Activated naive CD4-positive, alpha-beta T cell treated with anti-CD3 and anti-CD28 coated beads for 36 hours (primary cell): ENCODE results near the gene TM9SF2. TPM values are rescaled to one million over a fixed set of nuclear protein-coding genes. Genes with fewer than 3 reads are reported as not detected.
"Not testable (repeated sequence)": the region's sequence is repeated elsewhere in the genome, so short reads cannot be mapped to it uniquely, and the experiment has no call there.

Experiments
- CTCF ChIA-PET: fragments of 350-600 bp; sonication (Branson Sonifier 250); formaldehyde crosslinking; loops from one replicate; lab custom pipeline; 2021; ENCODE audit warnings: antibody characterized with exemption; lab: Charles Lee
- DNase-seq: peaks from one replicate; pipeline ENCODE4 v3.0.0-alpha.2; 2020
- H3K27ac Mint-ChIP-seq: one replicate; pipeline ENCODE4 v1.8.0; 2021; ENCODE audit warnings: mild to moderate bottlenecking, mixed read lengths
- H3K27me3 Mint-ChIP-seq: one replicate; pipeline ENCODE4 v1.8.0; 2021; ENCODE audit warnings: low read depth, mixed read lengths
- H3K36me3 Mint-ChIP-seq: one replicate; pipeline ENCODE4 v1.8.0; 2021; ENCODE audit warnings: low read depth, mixed read lengths
- H3K4me1 Mint-ChIP-seq: one replicate; pipeline ENCODE4 v1.8.0; 2021; ENCODE audit warnings: low read depth, mixed read lengths
- H3K4me3 Mint-ChIP-seq: one replicate; pipeline ENCODE4 v1.8.0; 2021; ENCODE audit warnings: mild to moderate bottlenecking, moderate library complexity, mixed read lengths
- H3K9me3 Mint-ChIP-seq: one replicate; pipeline ENCODE4 v1.8.0; 2021; ENCODE audit warnings: mixed read lengths
- intact Hi-C: fragments of 100-400 bp; cut with micrococcal nuclease; formaldehyde crosslinking; loops from one replicate; pipeline ENCODE4 v1.15.1; 2023
- total RNA-seq, 2 experiments: library from RNA; stranded (reverse); gene quantifications; one replicate each; pipeline ENCODE4 v1.2.3, GENCODE V29; 2021

The TM9SF2 gene
- total RNA-seq, 2 experiments from 2014 or later = 35.2 to 36.4 TPM

DNA sequence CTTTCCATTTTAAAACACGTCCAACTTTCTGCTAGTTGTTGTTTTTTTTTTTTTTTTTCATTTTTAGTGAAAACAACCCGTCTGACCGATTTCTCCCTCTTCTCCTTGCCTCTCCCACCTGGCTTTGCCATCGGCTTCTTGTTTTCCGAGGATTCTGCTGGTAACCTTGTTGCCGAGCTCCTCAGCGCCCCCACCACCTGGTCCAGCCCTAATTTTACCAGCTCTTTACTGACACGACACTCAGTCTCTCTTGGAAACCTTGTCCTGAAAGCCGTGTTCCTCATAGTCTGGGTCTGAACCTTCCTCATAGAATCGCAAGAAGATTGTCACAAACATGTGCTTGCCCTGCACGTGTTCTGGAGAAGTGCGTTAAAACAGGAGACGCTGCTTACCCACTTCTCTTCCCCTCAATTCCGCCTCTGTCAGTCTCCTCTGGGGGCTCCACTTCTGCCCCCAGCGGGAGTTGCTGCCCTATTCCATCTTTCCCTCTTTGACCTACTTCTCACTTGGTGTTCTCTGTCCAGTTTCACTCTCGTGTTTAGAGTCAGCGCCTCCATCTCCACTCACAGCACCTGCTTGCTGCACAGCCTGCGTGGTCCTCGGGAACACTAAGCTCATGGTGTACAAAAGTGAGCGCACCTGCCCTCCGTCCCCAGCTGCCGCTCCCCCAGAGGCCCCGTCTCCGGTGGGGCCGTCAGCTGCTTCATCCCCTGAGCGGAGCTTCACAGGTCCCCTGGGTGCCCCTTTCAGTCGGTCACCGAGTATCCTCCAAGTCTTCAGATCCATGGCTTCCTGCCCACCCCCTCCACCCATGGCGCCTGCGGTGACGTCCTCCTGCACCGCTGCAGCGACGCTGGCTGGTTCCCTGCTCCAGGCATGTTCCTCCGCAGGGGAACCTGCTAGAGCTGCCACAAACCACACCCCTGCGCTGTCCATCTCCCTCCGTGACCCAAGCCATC lies 65.1 kb downstream of the TM9SF2 start:
- Mint-ChIP-seq H3K36me3 (peaks cover 12% of the 10 kb centered on the region), H3K4me1 (peaks cover 6% of the 10 kb centered on the region), H3K4me3 (peak overlapping the region; percentile 59), H3K27ac (no peak overlapping the region), H3K27me3 (no peaks in the 10 kb centered on the region), H3K9me3 (peaks cover 12% of the 10 kb centered on the region)
- no peak for DNase-seq
- CTCF ChIA-PET = interaction anchor here (1.0 kb wide), 1 partner anchor 267 kb away, joined by 3 read pairs; no protein-coding TSS in a partner anchor
- intact Hi-C loops = no loop called here

DNA sequence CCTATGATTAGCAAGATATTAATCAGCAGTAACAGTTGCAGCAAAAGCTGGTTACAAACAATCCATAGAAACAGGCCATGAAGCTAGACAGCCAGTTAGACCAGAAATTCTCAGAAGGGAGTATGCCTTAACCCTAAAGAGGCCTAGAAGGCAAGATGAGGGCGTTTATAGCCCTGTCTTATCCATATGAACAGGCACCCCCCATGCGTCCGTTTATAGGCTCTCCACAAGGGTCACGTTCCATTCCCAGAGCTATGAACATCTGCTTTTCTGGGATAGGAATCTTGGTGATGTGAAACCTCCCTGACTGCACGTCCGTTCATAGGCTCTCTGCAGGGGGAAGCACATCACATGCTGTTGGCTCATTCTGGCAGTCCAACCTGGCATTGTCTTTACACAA lies 67.6 kb downstream of the TM9SF2 start:
- H3K27ac Mint-ChIP-seq, H3K4me3 Mint-ChIP-seq, H3K36me3 Mint-ChIP-seq, DNase-seq, intact Hi-C loops, H3K4me1 Mint-ChIP-seq, H3K27me3 Mint-ChIP-seq: not testable (repeated sequence)
- CTCF ChIA-PET = interaction anchor here (1.0 kb wide), 1 partner anchor 10 kb away, joined by 3 read pairs; no protein-coding TSS in a partner anchor
- peaks cover 12% of the 10 kb centered on the region for H3K9me3 Mint-ChIP-seq

DNA sequence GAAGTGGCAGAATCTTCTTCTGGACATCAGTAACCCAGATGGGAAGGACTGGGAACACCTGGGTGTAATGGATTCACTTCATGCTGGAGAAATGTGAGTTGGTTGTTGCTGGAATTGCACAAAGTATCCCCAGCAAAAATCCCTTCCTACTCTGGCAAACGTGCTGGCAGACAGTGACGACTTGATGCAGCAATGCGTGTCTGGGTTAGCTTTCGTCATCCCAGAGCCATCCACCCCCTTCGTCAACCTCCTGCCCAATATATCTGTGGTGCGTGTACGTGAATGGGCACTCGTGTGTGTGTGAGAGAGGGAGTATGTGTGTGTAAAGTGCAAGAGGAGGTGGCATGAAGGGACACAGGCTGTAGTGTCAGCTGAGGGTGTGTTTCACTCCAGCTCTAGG lies 70.9 kb downstream of the TM9SF2 start:
- H3K27ac Mint-ChIP-seq = no peak overlapping the region
- no peaks in the 10 kb centered on the region for H3K4me1 Mint-ChIP-seq
- no peak overlapping the region for H3K4me3 Mint-ChIP-seq
- CTCF ChIA-PET = no interaction called here
- H3K27me3 Mint-ChIP-seq = no peaks in the 10 kb centered on the region
- no peak for DNase-seq
- peaks cover 12% of the 10 kb centered on the region for H3K9me3 Mint-ChIP-seq
- intact Hi-C loops = no loop called here
- H3K36me3 Mint-ChIP-seq = peaks cover 3% of the 10 kb centered on the region

DNA sequence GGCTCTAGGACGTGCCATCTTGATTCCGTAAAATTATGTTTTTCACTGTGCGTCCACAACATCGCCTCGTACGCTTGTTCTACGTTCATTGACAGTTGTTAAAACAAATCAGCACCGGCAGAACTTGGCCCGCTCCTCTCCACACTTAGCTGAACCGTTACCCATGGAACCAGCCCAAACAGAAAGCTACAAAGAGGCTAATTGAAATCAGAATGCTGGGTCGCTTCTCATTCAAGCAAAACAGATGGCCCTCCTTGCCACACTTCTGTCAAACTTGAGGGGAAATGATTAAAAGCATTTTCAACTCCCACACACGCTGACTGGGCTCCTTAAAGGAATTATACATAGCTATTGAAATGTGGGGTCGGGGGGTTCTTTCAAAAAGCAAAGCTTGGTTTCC lies 71.6 kb downstream of the TM9SF2 start:
- intact Hi-C loops = no loop called here
- Mint-ChIP-seq H3K9me3 (peaks cover 12% of the 10 kb centered on the region), H3K4me1 (no peaks in the 10 kb centered on the region)

DNA sequence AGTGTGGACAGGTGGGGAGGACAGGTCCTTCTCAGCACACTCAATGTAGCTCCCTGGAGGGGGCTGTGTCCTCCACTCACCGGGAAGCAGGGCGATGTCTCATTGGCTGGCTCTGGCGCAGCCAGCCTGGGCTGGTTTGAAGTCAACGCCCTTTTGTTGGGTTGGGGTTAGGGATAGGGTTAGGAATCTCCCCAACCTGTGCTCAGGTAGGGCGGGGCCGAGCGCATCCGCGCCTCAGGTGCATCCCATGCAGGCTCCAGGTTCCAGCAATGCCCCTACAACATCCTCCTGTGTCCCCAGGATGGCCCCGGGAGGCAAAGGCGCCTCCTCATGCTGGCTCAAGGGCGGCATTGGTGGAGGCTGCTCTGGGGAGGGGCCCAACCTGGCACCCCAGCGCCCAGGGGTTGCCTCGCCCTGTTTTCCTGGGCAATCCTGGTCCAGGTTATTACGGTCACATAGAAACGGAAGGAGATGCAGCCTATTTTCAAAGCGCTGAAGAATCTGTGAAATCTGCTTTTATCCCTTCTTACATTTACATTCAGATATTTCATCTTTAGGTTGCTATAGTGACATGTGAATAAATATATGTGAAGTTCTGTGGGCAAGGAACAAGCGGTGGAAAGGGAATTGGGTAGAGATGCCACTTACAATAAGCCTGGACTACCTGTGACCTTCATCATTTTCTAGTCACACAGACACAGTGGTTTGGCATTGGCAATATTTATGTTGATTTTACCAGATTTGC lies 74.3 kb downstream of the TM9SF2 start:
- Mint-ChIP-seq H3K9me3 (no peaks in the 10 kb centered on the region), H3K4me1 (no peaks in the 10 kb centered on the region), H3K27ac (no peak overlapping the region), H3K27me3 (no peaks in the 10 kb centered on the region), H3K4me3 (no peak overlapping the region), H3K36me3 (no peaks in the 10 kb centered on the region)
- no peak for DNase-seq
- CTCF ChIA-PET = interaction anchor here (0.7 kb wide), 2 partner anchors 133 to 397 kb away, joined by 3 read pairs; no protein-coding TSS in a partner anchor
- intact Hi-C loops = no loop called here

More for the DNA sequence above, 71.6 kb downstream of the TM9SF2 start:
- Mint-ChIP-seq H3K27me3 (no peaks in the 10 kb centered on the region), H3K27ac (no peak overlapping the region), H3K4me3 (no peak overlapping the region), H3K36me3 (peaks cover 3% of the 10 kb centered on the region)
- CTCF ChIA-PET = interaction anchor here (1.0 kb wide), 1 partner anchor 12 kb away, joined by 3 read pairs; no protein-coding TSS in a partner anchor
- DNase-seq = no peak

DNA sequence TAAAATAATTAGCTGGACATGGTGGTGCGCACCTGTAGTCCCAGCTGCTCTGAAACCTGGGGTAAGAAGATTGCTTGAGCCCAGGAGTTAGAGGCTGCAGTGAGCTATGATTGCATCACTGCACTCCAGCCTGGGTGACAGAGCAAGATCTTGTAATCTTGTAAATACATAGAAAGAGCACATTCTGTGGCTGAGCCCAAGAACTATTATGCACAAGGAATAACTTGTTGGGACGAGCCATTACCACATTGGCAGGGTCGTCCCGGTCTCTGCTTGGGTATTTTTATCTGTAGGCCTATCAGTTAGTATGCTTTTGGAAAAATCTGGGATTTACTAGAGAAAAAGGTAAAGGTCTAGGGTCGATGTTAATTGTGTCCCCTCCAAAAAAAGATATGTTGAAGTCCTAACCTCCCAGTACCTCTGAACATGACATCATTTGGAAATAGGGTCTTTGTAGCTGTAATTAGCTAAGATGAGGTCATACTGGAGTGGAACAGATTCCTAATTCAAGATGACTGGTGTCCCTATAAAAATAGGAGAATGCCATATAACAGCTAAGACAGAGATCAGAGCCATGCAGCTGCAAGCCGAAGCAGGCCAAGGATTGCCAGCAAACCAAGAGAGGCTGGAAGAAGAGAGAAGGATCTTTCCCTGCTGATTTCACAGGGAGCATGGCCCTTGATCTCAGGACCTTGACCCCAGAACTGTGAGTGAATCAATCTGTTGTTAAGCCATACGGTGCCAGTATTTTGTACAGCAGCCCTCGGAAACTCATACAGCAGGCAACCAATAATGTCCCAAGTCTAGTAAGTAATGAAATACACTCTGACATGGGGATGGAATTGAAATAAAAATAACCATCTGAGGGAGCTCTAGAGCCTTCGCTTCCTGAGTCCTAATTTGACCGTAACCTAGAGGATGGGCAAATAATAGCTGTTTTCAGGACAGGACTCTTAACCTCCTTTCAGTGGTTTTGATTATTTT lies 77.0 kb downstream of the TM9SF2 start:
- CTCF ChIA-PET = interaction anchor here (0.8 to 1.8 kb wide), 8 partner anchors 9 to 141 kb away, joined by 3 to 7 read pairs (median 3); no protein-coding TSS in a partner anchor

DNA sequence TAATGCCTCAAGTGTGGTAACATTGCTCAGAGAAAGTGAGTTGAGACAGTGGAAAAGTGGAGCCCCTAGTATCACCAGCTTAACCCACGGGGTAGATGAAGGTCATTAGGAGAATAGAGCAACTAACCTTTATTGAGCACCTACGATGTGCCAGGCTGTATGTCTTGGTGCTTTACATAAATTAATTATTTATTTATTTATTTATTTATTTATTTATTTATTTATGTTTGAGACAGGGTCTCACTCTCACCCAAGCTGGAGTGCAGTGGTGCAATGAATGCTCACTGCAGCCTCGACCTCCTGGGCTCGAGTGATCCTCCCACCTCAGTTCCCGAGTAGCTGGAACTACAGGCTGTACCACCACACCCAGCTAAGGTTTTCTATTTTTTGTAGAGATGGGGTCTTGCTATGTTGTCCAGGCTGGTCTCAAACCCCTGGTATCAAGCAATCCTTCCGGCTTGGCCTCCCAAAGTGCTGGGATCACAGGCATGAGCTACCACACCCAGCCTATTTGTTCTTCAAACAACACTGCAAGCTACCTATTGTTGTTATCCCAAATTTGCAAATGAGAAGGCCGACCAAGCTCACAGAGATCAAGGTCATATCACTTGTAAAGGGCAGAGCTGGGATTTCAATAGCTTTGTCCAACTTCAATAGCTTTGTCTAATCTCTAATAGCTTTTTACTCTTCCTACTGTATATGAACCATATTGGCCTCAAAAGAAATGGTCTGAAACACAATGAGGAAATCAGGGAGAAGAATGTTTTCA lies 79.4 kb downstream of the TM9SF2 start:
- Mint-ChIP-seq H3K4me3 (no peak overlapping the region), H3K36me3 (no peaks in the 10 kb centered on the region), H3K27me3 (no peaks in the 10 kb centered on the region), H3K9me3 (no peaks in the 10 kb centered on the region), H3K27ac (no peak overlapping the region), H3K4me1 (no peaks in the 10 kb centered on the region)
- intact Hi-C loops = no loop called here
- no peak for DNase-seq
- CTCF ChIA-PET = interaction anchor here (0.8 to 1.2 kb wide), 2 partner anchors 10 to 38 kb away, joined by 3 to 5 read pairs; no protein-coding TSS in a partner anchor

More for the DNA sequence above, 77.0 kb downstream of the TM9SF2 start:
- Mint-ChIP-seq H3K4me3 (no peak overlapping the region), H3K27ac (peak overlapping the region; percentile 3), H3K27me3 (no peaks in the 10 kb centered on the region), H3K36me3 (no peaks in the 10 kb centered on the region), H3K4me1 (no peaks in the 10 kb centered on the region), H3K9me3 (no peaks in the 10 kb centered on the region)
- DNase-seq = no peak
- intact Hi-C loops = no loop called here

DNA sequence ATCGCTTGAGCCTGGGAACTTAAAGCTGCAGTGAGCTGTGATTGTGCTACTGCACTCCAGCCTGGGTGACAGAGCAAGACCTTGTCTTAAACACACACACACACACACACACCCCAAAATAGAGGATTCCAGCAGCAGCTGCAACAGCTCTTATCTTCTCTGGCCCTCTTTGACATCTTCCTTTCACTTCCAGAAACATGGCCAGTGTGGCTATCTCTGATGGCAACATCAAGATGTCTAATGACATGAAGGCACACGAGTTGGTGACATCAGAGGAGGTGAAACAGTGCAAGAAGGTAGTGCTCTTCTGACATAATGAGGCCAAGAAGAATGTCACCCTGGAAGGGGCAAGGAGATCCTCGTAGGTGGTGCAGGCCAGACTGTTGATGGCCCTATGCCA lies 81.2 kb downstream of the TM9SF2 start:
- Mint-ChIP-seq H3K4me3 (no peak overlapping the region), H3K4me1 (no peaks in the 10 kb centered on the region), H3K27me3 (no peaks in the 10 kb centered on the region), H3K9me3 (no peaks in the 10 kb centered on the region), H3K36me3 (no peaks in the 10 kb centered on the region), H3K27ac (no peak overlapping the region)
- CTCF ChIA-PET = interaction anchor here (0.6 kb wide), 2 partner anchors 285 to 334 kb away, joined by 3 to 4 read pairs; no protein-coding TSS in a partner anchor
- no peak for DNase-seq
- intact Hi-C loops = no loop called here

DNA sequence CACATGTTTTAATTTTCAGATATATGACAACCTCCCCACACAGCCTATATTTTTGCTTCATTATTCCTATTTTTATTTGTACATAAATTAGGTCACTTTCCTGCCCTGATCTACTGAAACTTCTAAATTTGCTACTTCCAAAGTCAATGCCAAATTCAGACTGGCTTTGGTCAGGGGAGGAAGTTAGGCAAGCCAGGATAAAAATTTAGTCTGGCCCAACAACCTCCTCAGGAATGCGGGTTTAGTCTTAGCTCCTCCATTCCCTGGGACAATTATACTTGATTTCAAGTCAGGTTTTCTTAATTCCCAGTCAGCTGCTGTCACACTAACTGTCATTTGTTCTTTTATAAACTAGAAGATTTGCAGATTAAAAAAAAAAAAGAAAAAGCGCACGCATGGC lies 84.3 kb downstream of the TM9SF2 start:
- no peak overlapping the region for H3K27ac Mint-ChIP-seq
- CTCF ChIA-PET = no interaction called here
- intact Hi-C loops = no loop called here

DNA sequence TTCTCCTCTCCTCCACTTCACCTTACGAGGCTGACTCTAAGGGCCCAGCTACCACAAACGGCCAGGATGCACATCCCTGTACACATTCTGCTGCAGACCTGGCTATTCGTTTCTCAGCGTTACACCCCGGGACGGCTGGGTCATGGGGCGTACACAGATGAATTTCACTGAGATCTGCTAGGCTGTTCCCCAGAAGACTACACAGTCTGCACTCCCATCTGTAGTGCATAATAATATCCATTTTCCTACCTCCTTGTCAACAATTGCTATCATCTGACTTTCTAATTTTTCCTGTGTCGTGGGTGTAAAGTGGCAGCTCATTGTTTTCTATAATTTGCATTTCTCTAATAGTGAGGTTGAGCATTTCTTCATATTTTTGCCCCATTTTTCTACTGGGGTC lies 85.7 kb downstream of the TM9SF2 start:
- intact Hi-C loops = no loop called here
- CTCF ChIA-PET = interaction anchor here (1.4 kb wide), 1 partner anchor 8 kb away, joined by 5 read pairs; no protein-coding TSS in a partner anchor
- Mint-ChIP-seq H3K4me3 (no peak overlapping the region), H3K27me3 (no peaks in the 10 kb centered on the region), H3K9me3 (no peaks in the 10 kb centered on the region), H3K27ac (no peak overlapping the region), H3K36me3 (no peaks in the 10 kb centered on the region), H3K4me1 (peaks cover 7% of the 10 kb centered on the region)
- no peak for DNase-seq

More for the DNA sequence above, 84.3 kb downstream of the TM9SF2 start:
- H3K4me3 Mint-ChIP-seq = no peak overlapping the region
- no peaks in the 10 kb centered on the region for H3K9me3 Mint-ChIP-seq
- DNase-seq = no peak
- no peaks in the 10 kb centered on the region for H3K36me3 Mint-ChIP-seq
- peaks cover 3% of the 10 kb centered on the region for H3K4me1 Mint-ChIP-seq
- H3K27me3 Mint-ChIP-seq = no peaks in the 10 kb centered on the region
